ENCODE measurements around the gene PIM3.

- TF ChIP-seq GATA2 (IDR thresholded peaks at IDR 0.05; ENCODE audit: low read depth, low read length), result no peak
- TF ChIP-seq GATA3 (IDR thresholded peaks at IDR 0.05; ENCODE audit: low read depth, low read length), result no peak
These were observed 4.8 kb downstream of the PIM3 start for GRCh38 chr22:49965091-49966040.

Measured in SH-SY5Y (cell line).